ENCODE data around the gene PCCA.

Gene PCCA

DNA sequence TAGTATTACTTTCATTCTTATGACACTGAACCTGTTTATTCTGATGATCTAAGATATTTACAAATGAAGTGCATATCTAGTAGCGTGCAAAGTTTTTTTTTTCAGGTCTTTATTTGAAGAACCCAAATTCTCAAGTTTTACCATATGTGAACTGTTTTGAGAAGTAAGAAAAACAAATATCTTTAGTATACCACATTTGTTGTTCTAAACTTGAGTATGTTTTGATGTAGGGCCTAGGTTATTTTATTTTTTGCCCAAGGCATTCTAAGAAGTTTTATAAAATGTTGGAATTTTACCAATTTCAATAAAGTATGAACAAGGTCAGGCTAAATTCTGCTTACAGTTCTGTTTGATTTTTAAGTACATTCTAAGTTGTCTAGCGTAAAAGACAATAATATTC is 213.5 kb downstream of the PCCA start:
- no peak for DNase-seq (ENCODE audit: low spot score)
- TF ChIP-seq CTCF (IDR thresholded peaks at IDR 0.05; ENCODE audit: borderline replicate concordance, control extremely low read depth, extremely low read depth, insufficient read depth, missing control alignments): no peak
- in situ Hi-C loops (cut with MboI; ENCODE audit: low sequenced_read_pairs, unreplicated experiment): no loop called here

DNA sequence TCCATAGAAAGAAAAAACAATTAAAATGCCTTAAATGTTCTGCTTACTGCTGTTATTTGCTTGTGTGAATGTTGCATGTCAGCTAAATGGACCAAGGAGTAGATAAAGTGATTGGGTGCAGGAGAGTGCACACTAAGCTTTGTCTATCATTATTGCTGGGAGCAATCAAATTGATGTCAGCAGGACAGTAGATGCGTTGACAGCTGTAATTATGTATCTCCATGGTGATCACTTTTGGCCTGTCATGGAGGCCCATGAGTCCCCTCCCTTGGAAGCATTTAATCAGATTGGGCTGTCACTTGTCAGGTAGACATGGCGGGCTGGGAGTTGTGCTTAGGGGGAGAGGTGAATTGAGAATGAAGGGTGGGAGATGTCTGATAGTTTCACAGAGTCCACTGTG is 215.3 kb downstream of the PCCA start:
- no peak for TF ChIP-seq CTCF (IDR thresholded peaks at IDR 0.05; ENCODE audit: borderline replicate concordance, control extremely low read depth, extremely low read depth, insufficient read depth, missing control alignments)
- in situ Hi-C loops (cut with MboI; ENCODE audit: low sequenced_read_pairs, unreplicated experiment): no loop called here
- DNase-seq (ENCODE audit: low spot score): no peak

DNA sequence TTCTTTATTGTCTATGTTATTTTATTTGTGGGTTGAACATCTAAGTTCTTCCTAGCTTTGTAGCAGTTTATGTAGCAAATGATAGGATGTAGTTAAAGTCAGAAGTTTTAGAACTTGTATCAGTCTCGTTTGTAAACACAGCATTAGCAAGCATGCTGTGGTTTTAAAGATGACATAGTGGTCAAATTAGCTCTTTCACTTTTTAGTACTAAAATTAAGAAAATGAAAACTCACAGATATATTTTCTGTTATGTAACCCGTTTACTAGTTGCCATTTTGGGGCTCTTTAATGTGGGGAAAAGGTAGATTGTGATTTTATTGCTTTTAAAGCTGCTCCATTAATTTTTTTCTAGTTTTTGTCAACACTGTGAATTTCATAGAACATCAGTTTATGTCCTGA is 216.5 kb downstream of the PCCA start:
- TF ChIP-seq CTCF (IDR thresholded peaks at IDR 0.05; ENCODE audit: borderline replicate concordance, control extremely low read depth, extremely low read depth, insufficient read depth, missing control alignments): no peak
- no peak for DNase-seq (ENCODE audit: low spot score)
- in situ Hi-C loops (cut with MboI; ENCODE audit: low sequenced_read_pairs, unreplicated experiment): no loop called here

DNA sequence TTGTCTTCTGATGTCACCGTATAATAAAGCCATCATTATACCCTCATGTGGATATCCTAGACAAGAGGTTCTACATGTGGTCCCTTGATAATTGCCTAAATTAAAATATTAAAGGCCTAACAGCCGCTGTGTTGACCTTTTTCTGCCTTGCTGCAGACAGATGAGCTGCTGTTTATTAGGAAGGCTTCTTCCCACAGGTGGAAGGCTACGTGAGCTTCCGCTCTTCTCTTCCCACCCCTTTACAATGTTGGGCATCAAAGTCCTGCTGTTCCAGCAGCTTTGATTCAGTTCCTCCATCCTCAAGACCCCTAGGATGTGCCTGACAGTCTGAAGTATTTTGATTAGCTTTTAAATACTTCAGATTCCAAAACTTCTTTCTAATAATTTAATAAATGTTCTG is 217.1 kb downstream of the PCCA start:
- no peak for TF ChIP-seq CTCF (IDR thresholded peaks at IDR 0.05; ENCODE audit: borderline replicate concordance, control extremely low read depth, extremely low read depth, insufficient read depth, missing control alignments)
- in situ Hi-C loops (cut with MboI; ENCODE audit: low sequenced_read_pairs, unreplicated experiment): no loop called here

DNA sequence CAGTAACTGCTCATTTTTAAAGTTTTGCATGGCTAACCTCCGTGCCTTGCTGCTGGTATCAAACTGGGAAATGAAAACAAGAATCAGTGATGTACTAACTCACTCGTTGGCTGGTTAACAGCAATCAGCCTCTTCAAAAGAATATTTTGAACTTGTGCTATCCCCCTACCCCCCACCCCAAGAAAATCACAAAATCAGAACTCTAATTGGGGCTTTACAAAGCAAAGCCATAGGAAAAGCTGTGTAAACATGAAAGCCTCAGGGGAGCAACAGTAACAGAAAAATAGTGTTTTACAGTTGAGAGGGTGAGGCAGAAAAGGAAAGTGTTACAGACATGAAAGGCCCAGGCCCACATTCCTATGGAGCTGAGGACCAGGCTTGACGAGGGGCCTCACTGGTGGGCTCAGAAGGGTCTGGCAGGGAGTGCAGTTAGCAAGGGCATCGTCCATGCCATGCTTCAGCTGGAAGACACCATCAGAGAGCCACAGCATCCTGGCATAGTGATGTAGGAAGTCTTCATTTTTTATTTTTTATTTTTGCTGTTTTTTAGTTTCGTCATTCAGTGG is 217.6 kb downstream of the PCCA start:
- no peak for DNase-seq (ENCODE audit: low spot score)
- TF ChIP-seq CTCF (IDR thresholded peaks at IDR 0.05; ENCODE audit: borderline replicate concordance, control extremely low read depth, extremely low read depth, insufficient read depth, missing control alignments): no peak
- in situ Hi-C loops (cut with MboI; ENCODE audit: low sequenced_read_pairs, unreplicated experiment): no loop called here

More for the DNA sequence above, 217.1 kb downstream of the PCCA start:
- DNase-seq (ENCODE audit: low spot score): no peak

DNA sequence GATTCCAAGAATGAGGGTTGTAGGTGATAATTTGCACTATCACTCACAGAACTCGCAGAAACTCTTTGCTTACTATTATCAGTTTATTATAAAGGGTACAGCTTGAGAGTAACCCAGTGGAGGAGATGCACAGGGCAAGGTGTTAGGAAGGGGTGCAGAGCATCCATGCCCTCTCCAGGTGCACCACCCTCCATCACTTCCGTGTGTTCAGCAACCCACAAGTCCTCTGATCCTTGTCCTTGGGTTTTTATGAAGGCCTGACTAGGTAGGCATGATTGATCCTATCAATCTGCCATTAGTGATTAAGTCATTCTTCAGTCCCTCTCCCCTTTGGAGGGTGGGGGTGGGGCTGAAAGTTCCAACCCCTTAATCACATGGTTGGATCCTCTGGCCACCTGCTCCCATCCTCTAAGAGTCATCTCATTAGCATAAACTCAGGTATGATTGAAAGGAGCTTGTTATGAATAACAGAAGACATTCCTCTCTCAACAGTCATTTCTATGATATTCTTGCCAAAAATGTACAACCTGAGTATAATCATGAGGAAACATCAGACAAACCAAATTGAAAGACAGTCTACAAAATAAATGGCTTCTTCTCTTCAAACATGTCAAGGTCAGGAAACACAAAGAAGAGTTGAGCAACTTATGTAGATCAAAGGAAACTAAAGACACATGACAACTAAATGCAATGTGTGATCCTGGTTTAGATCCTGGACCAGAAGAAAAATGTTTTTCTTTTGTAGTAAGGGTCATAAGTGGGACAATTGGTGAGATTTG is 225.4 kb downstream of the PCCA start:
- in situ Hi-C loops (cut with MboI; ENCODE audit: low sequenced_read_pairs, unreplicated experiment): no loop called here
- TF ChIP-seq CTCF (IDR thresholded peaks at IDR 0.05; ENCODE audit: borderline replicate concordance, control extremely low read depth, extremely low read depth, insufficient read depth, missing control alignments): no peak
- no peak for DNase-seq (ENCODE audit: low spot score)

All from GM13976 (cell line).